ENCODE measurements around the gene HINT1.

GRCh38 chr5:131214609-131215227 lies 49.7 kb upstream of the HINT1 start:
- no peak for TF ChIP-seq POLR2A (IDR thresholded peaks at IDR 0.05; ENCODE audit: low read depth, low read length)
- TF ChIP-seq CTCF (conservative IDR thresholded peaks at IDR 0.05; ENCODE audit: low read depth, low read length), result no peak
- TF ChIP-seq BHLHE40 (IDR thresholded peaks at IDR 0.05; ENCODE audit: low read depth, low read length), result no peak
